Gastrocnemius medialis (tissue), 4 donors: Measurements from ENCODE around the gene ETHE1. TPM values are rescaled to one million over a fixed set of nuclear protein-coding genes. Genes with fewer than 3 reads are reported as not detected.

ENCODE experiments used
- ATAC-seq, 2 donors: fragments of 150-250 bp; one replicate each; pipeline ENCODE4 v1.9.1; 2016
- DNase-seq, 2 donors: peaks; one replicate each; pipeline ENCODE4 v3.0.0-alpha.2; 2019
- H3K27ac ChIP-seq, 4 donors: fragments of 200-600 bp; sonication (generic); 1 replicate in 1 of 4; 2 replicates in 3 of 4; pipeline ENCODE4 v1.5.1; 2016 to 2018; ENCODE audit warnings: mild to moderate bottlenecking in 2 of 4, moderate library complexity in 1 of 4
- H3K27me3 ChIP-seq, 3 donors: fragments of 200-600 bp; sonication (generic) in 2 of 3; 1 replicate in 1 of 3; 2 replicates in 2 of 3; pipeline versions ENCODE4 v1.5.1 to v1.6.0; 2016 to 2019; ENCODE audit warnings: mild to moderate bottlenecking in 1 of 3, moderate library complexity in 1 of 3
- H3K36me3 ChIP-seq, 2 donors: fragments of 200-600 bp; sonication (generic) in 1 of 2; one replicate each; pipeline ENCODE4 v1.5.1; 2017 to 2018
- H3K4me1 ChIP-seq, 2 donors: fragments of 200-600 bp; sonication (generic) in 1 of 2; one replicate each; pipeline ENCODE4 v1.5.1; 2016 to 2017; ENCODE audit warnings: mild to moderate bottlenecking in 2 of 2
- H3K4me3 ChIP-seq, 4 donors: fragments of 200-600 bp; sonication (generic) in 3 of 4; 1 replicate in 1 of 4; 2 replicates in 3 of 4; pipeline ENCODE4 v1.5.1; 2016 to 2019; ENCODE audit warnings: mild to moderate bottlenecking in 2 of 4
- H3K9me3 ChIP-seq, 3 donors: fragments of 200-600 bp; sonication (generic) in 2 of 3; 1 replicate in 1 of 3; 2 replicates in 2 of 3; pipeline ENCODE4 v1.5.1; 2016 to 2019
- CTCF ChIP-seq, 5 experiments: fragments of 450-650 bp in 3 of 5; fragments of 200-600 bp in 2 of 5; sonication (generic) in 2 of 5; IDR thresholded peaks in 4 of 5; conservative IDR thresholded peaks in 1 of 5; 1 replicate in 4 of 5; 2 replicates in 1 of 5; pipeline ENCODE4 v1.5.1; 2016 to 2019; ENCODE audit warnings: antibody characterized with exemption in 5 of 5, mild to moderate bottlenecking in 3 of 5, moderate library complexity in 3 of 5
- POLR2A ChIP-seq, 2 donors: fragments of 450-650 bp; IDR thresholded peaks; one replicate each; pipeline ENCODE4 v1.6.1; 2017; ENCODE audit warnings: antibody characterized with exemption in 2 of 2, mild to moderate bottlenecking in 2 of 2, moderate library complexity in 2 of 2
- in situ Hi-C, 4 donors: fragments of 200-750 bp; cut with MboI; loops; one replicate each; pipeline versions ENCODE4 v1.15.0 to v1.8.0; 2017; ENCODE audit warnings: low sequenced_read_pairs in 4 of 4
- intact Hi-C: fragments of 100-400 bp; cut with DNase I; formaldehyde crosslinking; loops from one replicate; pipeline ENCODE4 v1.15.1; 2023; ENCODE audit warnings: low total_unique reads
- total RNA-seq, 4 donors: library from RNA; depleted of rRNA; stranded (reverse); fragments of >200 nt; gene quantifications; one replicate each; pipeline versions ENCODE4 v1.1.0 to v1.2.3, GENCODE V29; 2016

The ETHE1 gene
- total RNA-seq, 4 donors from 2014 or later = 18.6 to 34.8 (median 29.2) TPM

GRCh38 chr19:43499042-43499441, 28.0 kb downstream of the ETHE1 start:
- Histone ChIP-seq H3K27me3 (no peaks in the 10 kb centered on the region), H3K4me1 (peaks cover 5 to 10% of the 10 kb centered on the region in 2 donors), H3K4me3 (no peak overlapping the region), H3K27ac (no peak overlapping the region), H3K9me3 (no peaks in the 10 kb centered on the region), H3K36me3 (no peaks in the 10 kb centered on the region)
- DNase-seq (no peak), ATAC-seq (no peak)
- in situ Hi-C loops = no loop called here
- intact Hi-C loops = no loop called here
- no peak for TF ChIP-seq POLR2A (IDR thresholded peaks at IDR 0.05)
- no peak for TF ChIP-seq CTCF (IDR thresholded peaks at IDR 0.05 in 4 of 5, conservative IDR thresholded peaks at IDR 0.05 in 1 of 5)

GRCh38 chr19:43498233-43498842, 28.7 kb downstream of the ETHE1 start:
- in situ Hi-C loops (no loop called here), intact Hi-C loops (no loop called here)
- no peak for DNase-seq
- Histone ChIP-seq H3K27ac (no peak overlapping the region), H3K9me3 (no peaks in the 10 kb centered on the region), H3K4me1 (peaks cover 4 to 9% of the 10 kb centered on the region in 2 donors), H3K27me3 (no peaks in the 10 kb centered on the region), H3K36me3 (no peaks in the 10 kb centered on the region), H3K4me3 (no peak overlapping the region)
- ATAC-seq = no peak
- no peak for TF ChIP-seq POLR2A (IDR thresholded peaks at IDR 0.05)
- no peak for TF ChIP-seq CTCF (IDR thresholded peaks at IDR 0.05 in 4 of 5, conservative IDR thresholded peaks at IDR 0.05 in 1 of 5)

- no peak for ATAC-seq
- Histone ChIP-seq H3K4me3 (no peak overlapping the region), H3K4me1 (peaks cover 0 to 3% of the 10 kb centered on the region in 2 donors), H3K36me3 (no peaks in the 10 kb centered on the region), H3K27me3 (no peaks in the 10 kb centered on the region), H3K27ac (no peak overlapping the region), H3K9me3 (no peaks in the 10 kb centered on the region)
- no peak for DNase-seq
- in situ Hi-C loops (no loop called here), intact Hi-C loops (no loop called here)
- TF ChIP-seq POLR2A (IDR thresholded peaks at IDR 0.05) (no peak), CTCF (IDR thresholded peaks at IDR 0.05 in 4 of 5, conservative IDR thresholded peaks at IDR 0.05 in 1 of 5) (no peak)
These were observed 30.0 kb downstream of the ETHE1 start for GRCh38 chr19:43496960-43497359.

GRCh38 chr19:43495082-43495481, 31.9 kb downstream of the ETHE1 start:
- DNase-seq = no peak
- no peaks in the 10 kb centered on the region for H3K9me3 ChIP-seq
- intact Hi-C loops = no loop called here
- no peak overlapping the region for H3K27ac ChIP-seq
- in situ Hi-C loops = no loop called here
- TF ChIP-seq POLR2A (IDR thresholded peaks at IDR 0.05) (no peak), CTCF (IDR thresholded peaks at IDR 0.05 in 4 of 5, conservative IDR thresholded peaks at IDR 0.05 in 1 of 5) (no peak)
- no peaks in the 10 kb centered on the region for H3K36me3 ChIP-seq
- peaks cover 0 to 3% of the 10 kb centered on the region in 2 donors for H3K4me1 ChIP-seq
- no peak overlapping the region for H3K4me3 ChIP-seq
- H3K27me3 ChIP-seq = no peaks in the 10 kb centered on the region
- no peak for ATAC-seq

- H3K4me1 ChIP-seq = no peaks in the 10 kb centered on the region
- intact Hi-C loops (no loop called here), in situ Hi-C loops (no loop called here)
- no peaks in the 10 kb centered on the region for H3K9me3 ChIP-seq
- H3K36me3 ChIP-seq = no peaks in the 10 kb centered on the region
- no peak for ATAC-seq
- no peaks in the 10 kb centered on the region for H3K27me3 ChIP-seq
- no peak overlapping the region for H3K27ac ChIP-seq
- no peak for TF ChIP-seq CTCF (IDR thresholded peaks at IDR 0.05 in 4 of 5, conservative IDR thresholded peaks at IDR 0.05 in 1 of 5)
- TF ChIP-seq POLR2A (IDR thresholded peaks at IDR 0.05) = no peak
- H3K4me3 ChIP-seq = no peak overlapping the region
- no peak for DNase-seq
These were observed 36.2 kb downstream of the ETHE1 start for GRCh38 chr19:43490759-43491158.
